Measurements from ENCODE around the gene CES2. TPM values are rescaled to one million over a fixed set of nuclear protein-coding genes. Genes with fewer than 3 reads are reported as not detected.

The CES2 gene
- total and polyA plus RNA-seq, 2 of the 8 experiments (the other 6 are each of a cell fraction or from before 2014, with no cell fraction given), result 8.6 to 14.7 TPM

DNA sequence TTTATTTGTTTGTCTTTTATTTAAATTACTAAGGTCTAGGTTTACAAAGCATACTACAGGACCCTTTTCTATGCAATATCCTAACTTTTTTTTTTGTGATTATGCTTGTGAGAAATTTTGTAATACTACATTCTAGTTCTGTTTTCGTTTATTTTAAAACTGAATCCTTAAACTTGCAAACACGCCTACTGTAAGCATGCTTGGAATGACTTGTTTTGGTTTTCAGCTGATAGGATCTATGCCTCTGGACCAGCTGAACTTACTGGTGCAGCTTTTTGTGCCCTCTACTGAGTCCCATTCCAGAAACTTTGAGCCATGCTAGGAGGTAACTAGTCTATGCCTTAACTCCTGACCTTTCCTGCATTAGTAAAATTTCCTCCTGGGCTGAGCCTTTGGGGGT lies 49.0 kb upstream of the CES2 start:
- H3K4ac ChIP-seq (replicated peaks; ENCODE audit: insufficient read length, low read depth, low read length), result no peak overlapping the region
- peaks cover 12% of the 10 kb centered on the region for H3K79me1 ChIP-seq (ENCODE audit: low read depth, low read length)
- peaks cover 10 to 34% (median 22%) of the 10 kb centered on the region in 4 experiments for H3K36me3 ChIP-seq (ENCODE audit: control insufficient read depth in 2 of 4, insufficient read depth in 4 of 4, low read length in 3 of 4)
- peaks cover 0 to 5% (median under 1%) of the 10 kb centered on the region in 4 experiments; a peak in 1 of 7 replicates for H3K4me1 ChIP-seq (replicated peaks in 1 of 4; ENCODE audit: control insufficient read depth in 3 of 4, insufficient read depth in 4 of 4, low read length in 3 of 4)
- no peak overlapping the region for H3K9ac ChIP-seq (replicated peaks in 1 of 4; ENCODE audit: extremely low read depth in 1 of 4, low read depth in 3 of 4, low read length in 3 of 4)
- no peak overlapping the region for H2AFZ ChIP-seq (ENCODE audit: low read length)
- H3K9me3 ChIP-seq (ENCODE audit: insufficient read depth in 2 of 2, low read depth in 1 of 2, low read length in 1 of 2), result no peaks in the 10 kb centered on the region
- no peak overlapping the region for H2BK15ac ChIP-seq (ENCODE audit: low read length)
- no peak overlapping the region for H4K8ac ChIP-seq (ENCODE audit: extremely low read depth, insufficient read depth, low read length)
- no peak overlapping the region for H3K23ac ChIP-seq (ENCODE audit: insufficient read length)
- H2BK20ac ChIP-seq (ENCODE audit: low read length), result no peak overlapping the region
- H4K91ac ChIP-seq (replicated peaks; ENCODE audit: insufficient read length, low read length), result no peak overlapping the region
- no peak overlapping the region for H4K5ac ChIP-seq (ENCODE audit: insufficient read length, low read depth, low read length)
- peaks cover 7 to 19% of the 10 kb centered on the region in 2 experiments for H4K20me1 ChIP-seq (replicated peaks in 1 of 2; ENCODE audit: control insufficient read depth in 1 of 2, insufficient read depth in 2 of 2, low read length in 2 of 2)
- no peak overlapping the region for H3K4me3 ChIP-seq (ENCODE audit: extremely low read depth in 1 of 4, insufficient read depth in 2 of 4, low read depth in 3 of 4, low read length in 4 of 4)
- no peak overlapping the region for H3K4me2 ChIP-seq (ENCODE audit: insufficient read depth in 1 of 2, low read depth in 2 of 2, low read length in 2 of 2)
- no peak overlapping the region for H3K27ac ChIP-seq (ENCODE audit: low read depth, low read length)
- FAIRE-seq, result no peak
- no peak overlapping the region for H3K56ac ChIP-seq (replicated peaks; ENCODE audit: insufficient read length, low read depth, low read length)
- H3K79me2 ChIP-seq (ENCODE audit: control insufficient read depth in 1 of 2, insufficient read depth in 2 of 2, low read length in 2 of 2), result peaks cover 0 to 27% of the 10 kb centered on the region in 2 experiments; a peak in 3 of 4 replicates
- H3K23me2 ChIP-seq (ENCODE audit: low read depth, low read length), result no peaks in the 10 kb centered on the region; the same call in 1 of the 2 replicates
- H2BK5ac ChIP-seq (ENCODE audit: low read depth, low read length), result no peak overlapping the region
- H3K18ac ChIP-seq (ENCODE audit: extremely low read depth, low read length), result no peak overlapping the region
- H2BK120ac ChIP-seq (replicated peaks; ENCODE audit: low read depth, low read length), result no peak overlapping the region
- WGBS, 2 experiments (ENCODE audit: extremely low coverage in 1 of 2, insufficient coverage in 1 of 2, insufficient read length in 1 of 2, insufficient replicate concordance in 2 of 2, low coverage in 1 of 2, low lambda C conversion rate in 2 of 2, missing lambda C conversion rate in 1 of 2), result 94% methylated on average over 2 of the region's 2 CpGs; no CpG with 5 or more reads in 1 of the 2 experiments
- ChIA-PET POLR2A (ENCODE audit: partially characterized antibody) (interaction anchor here (1.2 to 1.5 kb wide), 2 partner anchors 9 to 21 kb away, joined by 3 to 4 read pairs; no protein-coding TSS in a partner anchor), CTCF (ENCODE audit: partially characterized antibody) (interaction anchor here (1.3 to 42.0 kb wide), 3 partner anchors 9 to 29 kb away, joined by 4 to 1009 read pairs (median 4); partner anchors contain the start of genes CDH16 and RRAD)
- no peak overlapping the region for H2AK5ac ChIP-seq (ENCODE audit: low read depth, low read length)
- no peak for DNase-seq (ENCODE audit: low read depth in 1 of 2, low spot score in 2 of 2)
- no peak for TF ChIP-seq SAP30 (IDR thresholded peaks at IDR 0.05; ENCODE audit: insufficient read depth, insufficient replicate concordance, low read length)
- TF ChIP-seq KDM4A (IDR thresholded peaks at IDR 0.05; ENCODE audit: low read depth, low read length, severe bottlenecking), result no peak
- TF ChIP-seq RFX5 (IDR thresholded peaks at IDR 0.05; ENCODE audit: borderline replicate concordance, low read depth, low read length), result no peak
- no peak for TF ChIP-seq SP4 (IDR thresholded peaks at IDR 0.05; ENCODE audit: low read length)
- no peak for TF ChIP-seq NANOG (IDR thresholded peaks at IDR 0.05; ENCODE audit: insufficient read depth, low read depth, low read length, poor library complexity, severe bottlenecking)
- TF ChIP-seq GTF2F1 (IDR thresholded peaks at IDR 0.05; ENCODE audit: borderline replicate concordance, low read depth, low read length), result no peak
- TF ChIP-seq CHD2 (IDR thresholded peaks at IDR 0.05; ENCODE audit: low read length), result no peak
- no peaks in the 10 kb centered on the region for H3K27me3 ChIP-seq (replicated peaks in 1 of 4; ENCODE audit: control insufficient read depth in 3 of 4, extremely low read depth in 1 of 4, insufficient read depth in 3 of 4, low read length in 3 of 4)
- no peak overlapping the region for H3K14ac ChIP-seq (ENCODE audit: insufficient read length)
- no peak overlapping the region for H2BK12ac ChIP-seq (ENCODE audit: low read depth, low read length)

Data from H1 (cell line).